OCI-LY1 (cell line): ENCODE results near the gene COG4.

Experiments used
- H2AFZ ChIP-seq: fragments of 200-600 bp; sonication (generic), shearing (Covaris generic); 2 replicates; pipeline ENCODE4 v1.6.0; 2014; ENCODE audit warnings: antibody characterized with exemption, mild to moderate bottlenecking, low read length
- H3F3A ChIP-seq: fragments of 200-600 bp; sonication (generic), shearing (Covaris generic); 2 replicates; pipeline ENCODE4 v1.6.0; 2014; ENCODE audit warnings: mild to moderate bottlenecking, antibody characterized with exemption, low read length, moderate library complexity; ENCODE audit not compliant: insufficient read depth
- H3K27ac ChIP-seq: fragments of 200-600 bp; sonication (generic); 2 replicates; pipeline ENCODE4 v1.5.1; 2014; ENCODE audit warnings: low read length, mixed run types, mild to moderate bottlenecking, low read depth; ENCODE audit not compliant: poor library complexity, severe bottlenecking
- H3K27me3 ChIP-seq: fragments of 200-600 bp; sonication (generic); 2 replicates; pipeline ENCODE4 v1.6.0; 2014; ENCODE audit warnings: antibody characterized with exemption, mild to moderate bottlenecking, low read length, moderate library complexity; ENCODE audit not compliant: insufficient read depth
- H3K36me3 ChIP-seq: fragments of 200-600 bp; sonication (generic); 2 replicates; pipeline ENCODE4 v1.6.1; 2014; ENCODE audit warnings: mild to moderate bottlenecking, antibody characterized with exemption, low read length, moderate library complexity, mixed read lengths; ENCODE audit not compliant: insufficient read depth
- H3K4me1 ChIP-seq: fragments of 200-600 bp; sonication (generic); 2 replicates; pipeline ENCODE4 v1.5.1; 2014; ENCODE audit warnings: mild to moderate bottlenecking, low read length, moderate library complexity; ENCODE audit not compliant: insufficient read depth, severe bottlenecking
- H3K4me2 ChIP-seq: fragments of 200-600 bp; sonication (generic), shearing (Covaris generic); 2 replicates; pipeline ENCODE4 v1.6.1; 2014; ENCODE audit warnings: low read length
- H3K4me3 ChIP-seq: fragments of 200-600 bp; sonication (generic); 2 replicates; pipeline ENCODE4 v1.5.1; 2014; ENCODE audit warnings: low read length, low read depth, mild to moderate bottlenecking, mixed read lengths; ENCODE audit not compliant: poor library complexity, severe bottlenecking
- H3K79me2 ChIP-seq: fragments of 200-600 bp; shearing (Covaris generic); 2 replicates; pipeline ENCODE4 v1.6.1; 2016; ENCODE audit warnings: mixed run types, low read length, mixed read lengths; ENCODE audit not compliant: insufficient read depth
- H3K9ac ChIP-seq: fragments of 200-600 bp; sonication (generic), shearing (Covaris generic); 2 replicates; pipeline ENCODE4 v1.6.1; 2014; ENCODE audit warnings: mild to moderate bottlenecking, low read length, mixed read lengths
- H3K9me2 ChIP-seq: fragments of 200-600 bp; sonication (generic), shearing (Covaris generic); 2 replicates; pipeline ENCODE4 v1.6.1; 2014; ENCODE audit warnings: low read depth, mild to moderate bottlenecking, low read length, mixed read lengths
- H3K9me3 ChIP-seq: fragments of 200-600 bp; shearing (Covaris generic); 2 replicates; pipeline ENCODE4 v1.6.1; 2014; ENCODE audit warnings: low read length, mixed read lengths
- H4K20me1 ChIP-seq: fragments of 200-600 bp; sonication (generic), shearing (Covaris generic); 2 replicates; pipeline ENCODE4 v1.6.0; 2016; ENCODE audit warnings: mild to moderate bottlenecking, low read length; ENCODE audit not compliant: insufficient read depth
- EZH2 ChIP-seq: fragments of 200-600 bp; sonication (generic), shearing (Covaris generic); IDR thresholded peaks from 2 replicates; pipeline ENCODE4 v1.8.0; 2017; ENCODE audit warnings: borderline replicate concordance, mixed run types, mild to moderate bottlenecking, antibody characterized with exemption, low read length, moderate library complexity, mixed read lengths
- TF ChIP-seq, protein P1 (sequence below): fragments of 200-600 bp; sonication (generic), shearing (Covaris generic); IDR thresholded peaks from 2 replicates; pipeline ENCODE4 v1.5.1; 2017; ENCODE audit warnings: mild to moderate bottlenecking, antibody characterized with exemption, low read length, moderate library complexity, mixed read lengths

COG4 gene

DNA sequence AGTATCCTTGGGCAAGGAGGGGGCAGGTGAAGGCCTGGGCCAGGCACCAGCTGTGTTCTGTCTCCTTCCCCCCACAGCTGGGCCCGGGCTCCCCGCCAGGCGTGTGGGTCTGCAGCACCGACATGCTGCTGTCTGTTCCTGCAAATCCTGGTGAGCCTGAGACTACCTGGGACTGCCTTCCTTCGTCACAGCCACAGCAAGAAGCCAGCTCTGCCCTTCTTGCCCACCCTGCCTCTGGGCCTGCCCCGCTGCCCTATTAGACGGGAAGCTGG lies 56.6 kb downstream of the COG4 start:
- TF ChIP-seq, protein P1, sequence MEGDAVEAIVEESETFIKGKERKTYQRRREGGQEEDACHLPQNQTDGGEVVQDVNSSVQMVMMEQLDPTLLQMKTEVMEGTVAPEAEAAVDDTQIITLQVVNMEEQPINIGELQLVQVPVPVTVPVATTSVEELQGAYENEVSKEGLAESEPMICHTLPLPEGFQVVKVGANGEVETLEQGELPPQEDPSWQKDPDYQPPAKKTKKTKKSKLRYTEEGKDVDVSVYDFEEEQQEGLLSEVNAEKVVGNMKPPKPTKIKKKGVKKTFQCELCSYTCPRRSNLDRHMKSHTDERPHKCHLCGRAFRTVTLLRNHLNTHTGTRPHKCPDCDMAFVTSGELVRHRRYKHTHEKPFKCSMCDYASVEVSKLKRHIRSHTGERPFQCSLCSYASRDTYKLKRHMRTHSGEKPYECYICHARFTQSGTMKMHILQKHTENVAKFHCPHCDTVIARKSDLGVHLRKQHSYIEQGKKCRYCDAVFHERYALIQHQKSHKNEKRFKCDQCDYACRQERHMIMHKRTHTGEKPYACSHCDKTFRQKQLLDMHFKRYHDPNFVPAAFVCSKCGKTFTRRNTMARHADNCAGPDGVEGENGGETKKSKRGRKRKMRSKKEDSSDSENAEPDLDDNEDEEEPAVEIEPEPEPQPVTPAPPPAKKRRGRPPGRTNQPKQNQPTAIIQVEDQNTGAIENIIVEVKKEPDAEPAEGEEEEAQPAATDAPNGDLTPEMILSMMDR = no peak
- TF ChIP-seq EZH2 = no peak
- Histone ChIP-seq H3K9me3 (no peaks in the 10 kb centered on the region), H3K27ac (no peak overlapping the region), H3K79me2 (no peaks in the 10 kb centered on the region), H3F3A (no peaks in the 10 kb centered on the region), H3K4me2 (no peak overlapping the region), H3K4me1 (peaks cover 4% of the 10 kb centered on the region), H4K20me1 (no peaks in the 10 kb centered on the region), H3K27me3 (no peaks in the 10 kb centered on the region), H3K9ac (no peak overlapping the region), H3K36me3 (no peaks in the 10 kb centered on the region), H3K9me2 (no peaks in the 10 kb centered on the region), H2AFZ (no peak overlapping the region), H3K4me3 (no peak overlapping the region)

DNA sequence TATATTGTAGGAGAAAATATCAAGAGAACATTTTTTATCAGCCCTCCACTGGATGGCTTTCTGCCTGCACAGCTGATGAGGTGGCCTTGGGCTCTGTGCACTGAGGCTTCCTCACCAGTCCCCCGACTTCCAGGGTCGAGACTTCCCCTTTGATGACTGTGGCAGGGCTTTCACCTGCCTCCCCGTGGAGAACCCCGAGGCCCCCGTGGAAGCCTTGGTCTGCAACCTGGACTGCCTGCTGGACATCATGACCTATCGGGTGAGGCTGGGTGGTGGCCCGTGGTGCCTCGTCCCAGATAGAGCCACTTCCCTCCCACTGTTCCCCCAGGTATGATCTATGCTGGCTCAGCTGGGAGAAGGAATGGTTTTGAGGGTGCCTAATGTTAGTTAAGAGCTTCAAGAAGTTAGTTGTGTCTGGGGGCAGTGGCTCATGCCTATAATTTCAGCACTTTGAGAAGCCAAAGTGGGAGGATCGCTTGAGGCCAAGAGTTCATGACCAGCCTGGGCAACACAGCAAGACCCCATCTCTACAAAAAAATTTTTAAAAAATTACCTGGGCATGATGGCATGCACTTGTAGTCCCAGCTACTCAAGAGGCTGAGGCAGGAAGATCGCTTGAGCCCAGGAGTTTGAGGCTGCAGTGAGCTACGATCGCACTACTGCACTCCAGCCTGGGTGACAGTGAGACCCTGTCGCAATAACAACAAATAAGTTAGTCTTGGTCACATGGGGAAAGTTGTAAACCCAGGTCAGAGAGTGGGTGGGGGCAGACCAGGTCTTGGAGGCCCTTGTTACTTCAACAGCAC lies 57.2 kb downstream of the COG4 start:
- no peaks in the 10 kb centered on the region for H3K9me3 ChIP-seq
- H3F3A ChIP-seq = no peaks in the 10 kb centered on the region
- H3K4me1 ChIP-seq = peaks cover 4% of the 10 kb centered on the region
- no peak overlapping the region for H3K27ac ChIP-seq
- no peaks in the 10 kb centered on the region for H4K20me1 ChIP-seq
- no peak overlapping the region for H3K9ac ChIP-seq
- H3K79me2 ChIP-seq = no peaks in the 10 kb centered on the region
- no peak for TF ChIP-seq EZH2
- TF ChIP-seq, protein P1 = no peak
- H3K36me3 ChIP-seq = no peaks in the 10 kb centered on the region
- H3K4me3 ChIP-seq = no peak overlapping the region
- no peak overlapping the region for H3K4me2 ChIP-seq
- no peaks in the 10 kb centered on the region for H3K9me2 ChIP-seq
- H2AFZ ChIP-seq = no peak overlapping the region
- no peaks in the 10 kb centered on the region for H3K27me3 ChIP-seq

DNA sequence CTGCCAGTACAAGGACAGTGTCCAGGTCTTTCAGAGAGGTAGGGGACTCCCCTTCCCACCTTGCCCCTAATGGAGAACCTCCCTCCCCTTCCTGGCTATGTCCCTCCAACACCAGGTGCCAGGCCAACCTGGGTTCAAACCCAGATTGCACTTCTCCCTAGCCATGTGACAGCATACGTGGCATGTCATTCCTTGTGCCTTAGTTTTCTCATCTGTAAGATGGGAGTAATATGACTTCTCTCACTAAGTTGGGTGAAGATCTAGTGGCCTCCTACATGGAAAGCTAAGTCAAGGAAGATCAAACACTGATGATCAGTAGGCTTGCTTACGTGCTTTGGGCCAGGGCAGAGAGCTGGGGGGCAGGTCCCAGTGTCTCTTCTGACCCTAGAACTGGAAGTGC lies 60.1 kb downstream of the COG4 start:
- Histone ChIP-seq H3K4me1 (peaks cover 4% of the 10 kb centered on the region), H3K27me3 (no peaks in the 10 kb centered on the region), H4K20me1 (no peaks in the 10 kb centered on the region), H3K9ac (no peak overlapping the region), H3K36me3 (no peaks in the 10 kb centered on the region), H3K9me2 (no peaks in the 10 kb centered on the region), H3K4me2 (no peak overlapping the region), H3K79me2 (no peaks in the 10 kb centered on the region), H2AFZ (no peak overlapping the region), H3K4me3 (no peak overlapping the region), H3K9me3 (no peaks in the 10 kb centered on the region), H3F3A (no peaks in the 10 kb centered on the region), H3K27ac (no peak overlapping the region)
- TF ChIP-seq, protein P1 = no peak
